ENCODE measurements around the gene NDUFC1. TPM values are rescaled to one million over a fixed set of nuclear protein-coding genes. Genes with fewer than 3 reads are reported as not detected.

Gene NDUFC1
- polyA plus RNA-seq, 3 donors, result 24.7 to 134 (median 123) TPM

- Histone ChIP-seq H3K27me3 (ENCODE audit: control insufficient read depth in 2 of 2, insufficient read depth in 2 of 2, low read length in 2 of 2) (no peaks in the 10 kb centered on the region), H3K4me1 (ENCODE audit: control insufficient read depth in 1 of 2, insufficient read depth in 2 of 2, low read length in 2 of 2) (peaks cover 8 to 14% of the 10 kb centered on the region in 2 donors), H3K27ac (ENCODE audit: low read depth in 1 of 2, low read length in 2 of 2) (no peak overlapping the region), H3K79me2 (ENCODE audit: insufficient read depth, low read length) (no peaks in the 10 kb centered on the region), H4K20me1 (ENCODE audit: insufficient read depth, low read length) (no peaks in the 10 kb centered on the region), H3K4me3 (replicated peaks in 1 of 3; ENCODE audit: low read depth in 2 of 3, low read length in 3 of 3) (no peak overlapping the region), H2AFZ (ENCODE audit: insufficient read depth, low read depth, low read length, poor library complexity, severe bottlenecking) (no peak overlapping the region), H3K36me3 (replicated peaks in 1 of 2; ENCODE audit: control insufficient read depth in 1 of 2, insufficient read depth in 2 of 2, low read length in 2 of 2) (no peaks in the 10 kb centered on the region), H3K9ac (ENCODE audit: insufficient read depth, low read length, poor library complexity, severe bottlenecking) (no peak overlapping the region), H3K4me2 (replicated peaks; ENCODE audit: extremely low read depth, low read length, poor library complexity, severe bottlenecking) (no peak overlapping the region), H3K9me3 (replicated peaks in 1 of 2; ENCODE audit: control insufficient read depth in 1 of 2, insufficient read depth in 1 of 2, low read length in 2 of 2) (no peaks in the 10 kb centered on the region)
- Mint-ChIP-seq H3K4me3 (no peak overlapping the region), H3K27ac (no peak overlapping the region), H3K27me3 (ENCODE audit: low read depth in 3 of 3) (no peaks in the 10 kb centered on the region), H3K4me1 (peaks cover 20% of the 10 kb centered on the region), H3K36me3 (no peaks in the 10 kb centered on the region), H3K9me3 (peaks cover 0 to 2% (median 0%) of the 10 kb centered on the region in 7 donors)
- WGBS (ENCODE audit: insufficient coverage), result no CpG with 5 or more reads among the region's 1 CpG
- no peak for DNase-seq
- intact Hi-C loops (cut with micrococcal nuclease), result no loop called here
- TF ChIP-seq CTCF (IDR thresholded peaks at IDR 0.05), result no peak
Observed at GRCh38 chr4:139267301-139267700, 35.0 kb downstream of the NDUFC1 start.

- Histone ChIP-seq H4K20me1 (ENCODE audit: insufficient read depth, low read length) (no peaks in the 10 kb centered on the region), H3K9me3 (replicated peaks in 1 of 2; ENCODE audit: control insufficient read depth in 1 of 2, insufficient read depth in 1 of 2, low read length in 2 of 2) (no peaks in the 10 kb centered on the region), H3K9ac (ENCODE audit: insufficient read depth, low read length, poor library complexity, severe bottlenecking) (no peak overlapping the region), H3K27me3 (ENCODE audit: control insufficient read depth in 2 of 2, insufficient read depth in 2 of 2, low read length in 2 of 2) (no peaks in the 10 kb centered on the region), H2AFZ (ENCODE audit: insufficient read depth, low read depth, low read length, poor library complexity, severe bottlenecking) (peak overlapping the region; percentile 76), H3K36me3 (replicated peaks in 1 of 2; ENCODE audit: control insufficient read depth in 1 of 2, insufficient read depth in 2 of 2, low read length in 2 of 2) (no peaks in the 10 kb centered on the region), H3K4me2 (replicated peaks; ENCODE audit: extremely low read depth, low read length, poor library complexity, severe bottlenecking) (peak overlapping the region; percentile 62), H3K27ac (ENCODE audit: low read depth in 1 of 2, low read length in 2 of 2) (peak overlapping the region in 1 of 2 donors; percentile 50), H3K4me3 (replicated peaks in 1 of 3; ENCODE audit: low read depth in 2 of 3, low read length in 3 of 3) (peak overlapping the region; percentile 7 to 67 (median 55)), H3K79me2 (ENCODE audit: insufficient read depth, low read length) (no peaks in the 10 kb centered on the region), H3K4me1 (ENCODE audit: control insufficient read depth in 1 of 2, insufficient read depth in 2 of 2, low read length in 2 of 2) (peaks cover 8 to 14% of the 10 kb centered on the region in 2 donors)
- H3K27me3 Mint-ChIP-seq (ENCODE audit: low read depth in 3 of 3), result no peaks in the 10 kb centered on the region
- peaks cover 0 to 2% (median 0%) of the 10 kb centered on the region in 7 donors for H3K9me3 Mint-ChIP-seq
- DNase-seq, result peak; percentile 43 to 75 (median 49)
- 0% methylated on average over 8 of the region's 14 CpGs for WGBS (ENCODE audit: insufficient coverage)
- TF ChIP-seq CTCF (IDR thresholded peaks at IDR 0.05), result no peak
- peaks cover 20% of the 10 kb centered on the region for H3K4me1 Mint-ChIP-seq
- H3K36me3 Mint-ChIP-seq, result no peaks in the 10 kb centered on the region
- intact Hi-C loops (cut with micrococcal nuclease), result no loop called here
- peak overlapping the region in 5 of 7 donors; percentile 52 to 85 (median 79) for H3K27ac Mint-ChIP-seq
- H3K4me3 Mint-ChIP-seq, result peak overlapping the region; percentile 81 to 93
Observed at GRCh38 chr4:139266583-139267257, 35.6 kb downstream of the NDUFC1 start.

Measured in CD14-positive monocyte (primary cell).